HG03439 (cell line): ENCODE measurements around the gene ITM2C.

Source experiments
- ATAC-seq: cut with Tn5 transposase; IDR thresholded peaks from one replicate; pipeline ENCODE4 v1.9.1; 2021; ENCODE audit warnings: mild to moderate bottlenecking, moderate library complexity; ENCODE audit not compliant: unreplicated experiment

ITM2C gene

DNA sequence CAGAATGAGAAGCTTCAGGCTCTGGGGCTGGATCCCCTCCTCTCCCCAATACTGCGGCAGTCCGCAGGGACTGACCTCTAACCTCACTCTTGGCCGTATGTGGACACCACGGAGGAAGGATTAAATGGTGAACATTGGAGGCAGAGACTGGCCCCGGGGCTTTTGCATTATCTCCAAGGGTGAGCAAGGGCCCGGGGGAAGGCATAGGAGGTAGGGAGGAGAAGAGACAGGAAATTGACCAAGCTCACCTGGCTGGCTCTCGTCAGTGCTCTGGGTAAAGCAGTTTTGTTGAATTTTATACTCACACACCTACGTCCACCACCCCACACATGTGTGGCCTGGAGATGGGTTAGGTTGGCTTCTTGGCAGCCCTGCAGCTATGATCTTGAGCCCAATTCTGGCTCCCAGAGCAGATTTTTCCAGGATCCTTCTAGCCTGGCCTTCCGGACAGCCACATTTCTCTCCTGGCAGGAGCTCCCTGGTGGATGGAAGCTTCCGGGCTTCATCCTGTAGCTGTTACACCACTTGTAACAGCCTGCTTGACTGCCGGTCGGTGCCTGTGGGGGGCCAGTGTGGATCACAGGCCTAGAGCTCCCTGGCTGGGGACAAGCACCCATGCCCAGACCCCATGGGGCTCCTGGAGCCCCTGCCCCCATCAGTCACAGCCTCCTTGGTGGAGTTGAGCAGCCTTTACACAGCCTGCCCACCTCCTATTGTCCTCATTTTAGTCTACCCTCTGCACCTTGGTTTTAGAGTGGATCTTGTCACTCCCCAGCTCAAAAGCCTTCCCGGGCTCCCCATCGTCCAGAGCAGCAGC is 7.6 kb downstream of the ITM2C start:
- no peak for ATAC-seq

- ATAC-seq = peak; percentile 67
These were observed 8.4 kb downstream of the ITM2C start for GRCh38 chr2:230872968-230873660.

- peak; percentile 60 for ATAC-seq
These were observed 9.1 kb downstream of the ITM2C start for GRCh38 chr2:230873661-230874401.

- no peak for ATAC-seq
These were observed 9.7 kb downstream of the ITM2C start for GRCh38 chr2:230874456-230874855.

DNA sequence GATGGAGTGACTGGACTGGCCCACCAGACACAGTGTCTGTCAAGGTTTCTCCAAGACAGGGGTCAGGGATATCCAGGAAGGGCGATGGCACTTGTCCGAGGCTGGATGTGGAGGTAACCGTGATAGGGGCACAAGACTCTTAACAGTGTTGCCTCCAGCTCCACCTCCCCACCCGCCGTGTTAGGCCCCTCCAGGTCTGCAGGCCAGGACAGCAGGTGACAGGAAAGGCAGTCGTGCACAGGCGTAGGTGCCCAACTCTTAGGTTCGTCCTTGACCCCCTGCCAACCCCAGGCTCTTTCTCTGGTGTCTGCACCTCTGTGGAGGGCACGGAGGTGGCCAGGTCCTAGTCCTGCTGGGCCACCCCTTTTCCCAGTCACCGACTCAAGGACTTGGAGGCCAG is 10.1 kb downstream of the ITM2C start:
- no peak for ATAC-seq

- ATAC-seq = no peak
These were observed 10.9 kb downstream of the ITM2C start for GRCh38 chr2:230875347-230876315.

- no peak for ATAC-seq
These were observed 12.5 kb downstream of the ITM2C start for GRCh38 chr2:230877116-230877758.

DNA sequence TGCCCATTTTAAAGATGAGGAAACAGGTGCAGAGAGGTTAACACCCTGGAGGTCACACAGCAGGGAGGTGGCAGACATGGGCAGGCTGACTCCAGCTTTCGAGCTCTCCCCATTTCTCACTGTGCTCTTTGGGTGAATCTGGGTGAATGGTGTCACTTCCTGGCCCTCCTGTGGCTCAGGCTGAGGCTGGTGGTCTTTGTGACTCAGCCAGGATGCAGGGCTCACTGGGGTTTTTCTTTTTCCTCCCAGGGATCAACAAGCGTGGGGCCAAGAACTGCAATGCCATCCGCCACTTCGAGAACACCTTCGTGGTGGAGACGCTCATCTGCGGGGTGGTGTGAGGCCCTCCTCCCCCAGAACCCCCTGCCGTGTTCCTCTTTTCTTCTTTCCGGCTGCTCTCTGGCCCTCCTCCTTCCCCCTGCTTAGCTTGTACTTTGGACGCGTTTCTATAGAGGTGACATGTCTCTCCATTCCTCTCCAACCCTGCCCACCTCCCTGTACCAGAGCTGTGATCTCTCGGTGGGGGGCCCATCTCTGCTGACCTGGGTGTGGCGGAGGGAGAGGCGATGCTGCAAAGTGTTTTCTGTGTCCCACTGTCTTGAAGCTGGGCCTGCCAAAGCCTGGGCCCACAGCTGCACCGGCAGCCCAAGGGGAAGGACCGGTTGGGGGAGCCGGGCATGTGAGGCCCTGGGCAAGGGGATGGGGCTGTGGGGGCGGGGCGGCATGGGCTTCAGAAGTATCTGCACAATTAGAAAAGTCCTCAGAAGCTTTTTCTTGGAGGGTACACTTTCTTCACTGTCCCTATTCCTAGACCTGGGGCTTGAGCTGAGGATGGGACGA is 13.2 kb downstream of the ITM2C start:
- no peak for ATAC-seq

DNA sequence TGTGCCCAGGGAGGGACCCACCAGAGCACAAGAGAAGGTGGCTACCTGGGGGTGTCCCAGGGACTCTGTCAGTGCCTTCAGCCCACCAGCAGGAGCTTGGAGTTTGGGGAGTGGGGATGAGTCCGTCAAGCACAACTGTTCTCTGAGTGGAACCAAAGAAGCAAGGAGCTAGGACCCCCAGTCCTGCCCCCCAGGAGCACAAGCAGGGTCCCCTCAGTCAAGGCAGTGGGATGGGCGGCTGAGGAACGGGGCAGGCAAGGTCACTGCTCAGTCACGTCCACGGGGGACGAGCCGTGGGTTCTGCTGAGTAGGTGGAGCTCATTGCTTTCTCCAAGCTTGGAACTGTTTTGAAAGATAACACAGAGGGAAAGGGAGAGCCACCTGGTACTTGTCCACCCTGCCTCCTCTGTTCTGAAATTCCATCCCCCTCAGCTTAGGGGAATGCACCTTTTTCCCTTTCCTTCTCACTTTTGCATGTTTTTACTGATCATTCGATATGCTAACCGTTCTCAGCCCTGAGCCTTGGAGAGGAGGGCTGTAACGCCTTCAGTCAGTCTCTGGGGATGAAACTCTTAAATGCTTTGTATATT is 14.0 kb downstream of the ITM2C start:
- no peak for ATAC-seq

DNA sequence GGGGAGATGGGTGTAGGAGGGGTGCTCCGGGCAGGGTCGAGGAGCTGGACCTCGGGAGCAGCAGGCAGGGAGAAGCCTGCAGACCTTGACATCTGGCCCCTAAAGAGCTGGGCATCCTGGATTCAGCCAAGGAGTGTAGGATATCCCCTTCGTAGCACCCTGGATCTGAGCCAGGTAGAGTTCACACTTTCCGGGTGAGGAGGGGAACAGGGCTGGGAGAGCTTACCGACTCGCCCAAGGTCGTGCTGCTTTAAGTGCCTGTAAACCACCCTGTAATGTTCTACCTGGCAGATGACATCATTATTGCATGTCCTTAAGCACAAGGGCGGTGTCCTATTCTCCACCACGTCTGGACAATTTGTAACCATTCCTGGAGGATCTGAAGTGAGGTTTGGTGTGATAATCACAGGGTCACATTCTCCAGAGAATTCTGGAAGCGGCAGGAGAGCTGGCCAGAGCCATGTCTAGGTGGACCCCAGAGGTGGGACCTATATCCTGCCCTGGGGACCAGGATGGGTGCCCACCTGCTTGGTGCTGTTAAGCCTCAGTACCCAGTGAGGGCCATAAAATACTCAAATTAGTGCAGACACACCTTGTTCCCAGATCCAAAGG is 14.6 kb downstream of the ITM2C start:
- no peak for ATAC-seq

GRCh38 chr2:230879891-230880290 is 15.1 kb downstream of the ITM2C start:
- no peak for ATAC-seq

DNA sequence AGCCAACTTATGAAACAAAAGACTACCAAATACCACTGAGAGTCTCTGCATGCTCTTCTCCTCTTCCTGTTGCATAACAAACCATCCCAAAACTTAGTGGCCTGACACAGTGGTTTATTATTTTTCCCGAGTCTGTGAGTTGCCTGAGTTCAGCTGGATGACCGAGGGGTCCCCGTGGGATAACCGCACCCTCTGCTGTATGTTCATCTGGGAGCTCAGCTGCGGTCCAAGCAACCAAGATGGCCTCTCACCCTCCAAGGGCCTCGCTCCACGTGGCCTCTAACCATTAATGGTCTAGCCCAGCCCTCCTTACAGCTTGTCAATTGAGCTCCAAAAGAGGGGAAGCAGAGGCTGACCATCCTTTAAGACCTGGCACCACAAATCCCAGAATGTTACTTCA is 17.1 kb downstream of the ITM2C start:
- no peak for ATAC-seq

GRCh38 chr2:230885463-230886130 is 20.9 kb downstream of the ITM2C start:
- no peak for ATAC-seq

DNA sequence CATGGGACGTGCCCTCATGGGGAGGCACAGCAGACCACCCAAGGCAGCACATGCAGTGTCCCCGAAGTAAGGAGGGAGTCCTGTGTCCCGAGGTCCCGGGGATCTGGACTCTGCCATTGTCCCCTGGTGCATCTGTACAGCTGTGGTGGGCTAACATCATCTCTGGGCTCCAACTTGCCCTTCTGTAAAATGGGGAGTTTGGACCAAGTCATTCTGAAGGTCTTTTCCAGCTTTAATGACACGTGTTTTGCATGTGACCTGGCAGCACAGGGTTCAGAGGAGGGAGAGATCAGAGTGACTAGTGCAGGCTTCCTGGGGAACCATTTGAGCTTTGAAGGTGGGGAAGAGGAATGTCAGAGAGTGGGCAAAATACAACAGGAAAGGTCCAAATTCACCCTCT is 21.5 kb downstream of the ITM2C start:
- no peak for ATAC-seq

DNA sequence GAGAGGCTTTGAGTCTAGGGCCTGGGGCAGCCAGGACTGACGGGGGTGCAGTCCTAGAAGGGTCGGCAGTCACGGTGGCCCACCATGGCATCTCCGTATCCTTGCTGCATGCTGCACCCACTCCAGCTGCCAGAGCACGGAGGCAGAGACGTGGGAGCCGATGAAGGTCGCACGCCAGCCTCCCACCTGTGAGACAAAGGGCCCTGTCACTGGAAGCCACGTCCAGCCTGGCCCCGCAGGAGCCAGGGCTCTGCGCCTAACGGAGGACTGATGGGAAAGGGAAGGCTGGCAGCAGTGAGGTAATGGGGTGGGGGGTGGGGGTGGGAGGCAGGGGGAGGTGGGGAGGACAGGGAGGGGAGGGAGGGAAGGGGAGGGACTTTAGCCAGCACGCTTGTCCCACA is 21.9 kb downstream of the ITM2C start:
- no peak for ATAC-seq

DNA sequence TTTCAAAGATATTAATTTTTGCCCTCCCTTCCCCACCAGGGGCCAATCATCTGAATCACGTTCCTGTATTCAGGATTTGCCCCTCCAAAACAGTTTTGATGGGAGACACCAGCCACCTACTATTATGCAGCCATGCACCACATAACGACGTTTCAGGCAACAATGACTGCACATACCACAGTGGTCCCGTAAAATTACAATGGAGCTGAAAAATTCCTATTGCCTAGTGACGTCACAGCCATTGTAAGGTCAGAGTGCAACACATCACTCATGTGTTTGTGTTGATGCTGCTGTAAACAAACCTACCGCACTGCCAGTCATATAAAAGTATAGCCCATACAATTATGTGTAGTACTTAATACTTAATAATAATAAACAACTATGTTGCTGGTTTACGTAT is 22.6 kb downstream of the ITM2C start:
- ATAC-seq = no peak

GRCh38 chr2:230888824-230889400 is 24.2 kb downstream of the ITM2C start:
- ATAC-seq = no peak
